Neural crest cell (in vitro differentiated cells): ENCODE measurements around the gene MS4A4E. TPM values are rescaled to one million over a fixed set of nuclear protein-coding genes. Genes with fewer than 3 reads are reported as not detected.

ENCODE experiments used
- DNase-seq: peaks from one replicate; pipeline ENCODE4 v3.0.0; 2021; ENCODE audit warnings: low read depth, mixed read lengths, low spot score
- H3K27ac Mint-ChIP-seq: one replicate; pipeline ENCODE4 v1.8.0; 2021; ENCODE audit warnings: mild to moderate bottlenecking, mixed read lengths; ENCODE audit not compliant: unreplicated experiment
- H3K27me3 Mint-ChIP-seq: 2 replicates; pipeline ENCODE4 v1.8.0; 2021; ENCODE audit warnings: low read depth, mild to moderate bottlenecking, mixed read lengths
- H3K36me3 Mint-ChIP-seq: 2 replicates; pipeline ENCODE4 v1.8.0; 2021; ENCODE audit warnings: low read depth, mild to moderate bottlenecking, mixed read lengths
- H3K4me1 Mint-ChIP-seq: 2 replicates; pipeline ENCODE4 v1.8.0; 2021; ENCODE audit warnings: mixed read lengths
- H3K4me3 Mint-ChIP-seq: one replicate; pipeline ENCODE4 v1.8.0; 2021; ENCODE audit warnings: mild to moderate bottlenecking, mixed read lengths
- H3K9me3 Mint-ChIP-seq: 2 replicates; pipeline ENCODE4 v1.8.0; 2021; ENCODE audit warnings: mixed read lengths
- CTCF ChIP-seq: fragments of 200-600 bp; sonication (generic); conservative IDR thresholded peaks from 2 replicates; pipeline ENCODE4 v1.5.0; 2021; ENCODE audit warnings: antibody characterized with exemption, mild to moderate bottlenecking
- total RNA-seq: library from RNA; stranded (reverse); gene quantifications from 2 replicates; pipeline ENCODE4 v1.2.1, GENCODE V29; 2021

The MS4A4E gene
- total RNA-seq, 1 donor from 2014 or later: 0.28 TPM

DNA sequence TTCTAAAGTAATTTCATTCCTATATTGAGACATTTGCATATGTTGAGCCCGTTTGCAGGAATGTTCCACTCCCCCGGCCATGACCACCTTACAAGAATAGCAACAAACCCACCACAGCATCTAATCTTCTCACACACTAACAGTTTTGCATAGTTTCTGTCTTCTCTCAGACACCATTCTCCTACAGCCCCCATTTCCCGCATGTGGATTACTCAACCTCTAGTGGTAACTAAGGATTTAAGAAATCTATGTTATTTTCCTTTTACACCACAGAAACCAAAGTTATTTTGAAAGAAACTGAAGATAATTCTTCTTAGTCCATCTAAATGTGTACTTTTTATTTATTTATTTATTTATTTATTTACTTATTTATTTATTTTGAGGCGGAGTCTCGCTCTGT lies 2.3 kb downstream of the MS4A4E start:
- DNase-seq: no peak
- Mint-ChIP-seq H3K9me3 (no peaks in the 10 kb centered on the region), H3K36me3 (no peaks in the 10 kb centered on the region), H3K27ac (no peak overlapping the region), H3K4me3 (no peak overlapping the region), H3K4me1 (no peaks in the 10 kb centered on the region), H3K27me3 (peaks cover 9% of the 10 kb centered on the region)
- no peak for TF ChIP-seq CTCF

GRCh38 chr11:60235321-60235720 lies 7.6 kb downstream of the MS4A4E start:
- Mint-ChIP-seq H3K9me3 (no peaks in the 10 kb centered on the region), H3K4me3 (no peak overlapping the region)

DNA sequence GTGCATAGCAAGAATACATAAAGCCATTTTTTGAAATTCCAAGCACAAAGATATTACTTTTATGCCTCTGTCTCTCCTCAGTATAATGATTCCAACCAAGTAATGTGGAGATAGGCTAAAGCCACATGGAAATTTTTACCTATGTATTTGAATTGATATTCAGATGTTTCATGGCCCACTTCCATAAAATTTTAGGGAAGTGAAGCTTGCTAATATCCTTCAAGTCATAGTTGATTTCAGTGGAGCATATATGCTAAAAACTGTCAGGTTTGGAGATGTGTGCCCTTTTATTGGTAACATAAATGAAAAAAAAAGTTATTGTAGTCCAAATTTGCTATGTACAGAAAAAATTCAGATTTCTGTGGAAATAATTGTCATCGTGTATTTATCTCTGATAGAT lies 12.3 kb downstream of the MS4A4E start:
- DNase-seq: no peak
- H3K27ac Mint-ChIP-seq: no peak overlapping the region
- no peaks in the 10 kb centered on the region for H3K9me3 Mint-ChIP-seq
- no peaks in the 10 kb centered on the region for H3K36me3 Mint-ChIP-seq
- no peaks in the 10 kb centered on the region for H3K4me1 Mint-ChIP-seq
- H3K4me3 Mint-ChIP-seq: no peak overlapping the region
- peaks cover 2% of the 10 kb centered on the region for H3K27me3 Mint-ChIP-seq
- TF ChIP-seq CTCF: no peak

More at GRCh38 chr11:60235321-60235720, 7.6 kb downstream of the MS4A4E start:
- Mint-ChIP-seq H3K4me1 (no peaks in the 10 kb centered on the region), H3K27me3 (peaks cover 2% of the 10 kb centered on the region), H3K36me3 (no peaks in the 10 kb centered on the region), H3K27ac (no peak overlapping the region)
- TF ChIP-seq CTCF: no peak
- DNase-seq: no peak

- no peak for TF ChIP-seq CTCF
These were observed 20.8 kb downstream of the MS4A4E start for GRCh38 chr11:60222141-60222540.

DNA sequence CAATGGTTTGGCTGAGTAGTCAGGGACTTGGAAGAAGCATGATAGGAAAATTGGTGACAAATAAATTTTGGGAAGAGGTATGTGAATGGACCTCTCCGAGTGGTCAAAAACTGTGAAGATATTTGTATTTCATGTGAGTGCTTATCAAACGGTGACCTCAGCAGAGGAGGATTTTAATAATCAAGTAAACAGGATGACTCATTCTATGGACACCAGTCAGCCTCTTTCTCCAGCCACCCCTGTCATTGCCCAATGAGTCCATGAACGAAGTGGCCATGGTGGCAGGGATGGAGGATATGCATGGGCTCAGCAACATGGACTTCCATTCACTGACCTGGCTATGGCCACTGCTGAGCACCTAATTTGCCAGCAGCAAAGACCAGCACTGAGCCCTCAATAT lies 21.2 kb downstream of the MS4A4E start:
- Mint-ChIP-seq H3K36me3 (no peaks in the 10 kb centered on the region), H3K9me3 (peaks cover 5% of the 10 kb centered on the region), H3K4me3 (no peak overlapping the region), H3K4me1 (no peaks in the 10 kb centered on the region), H3K27me3 (peaks cover 4% of the 10 kb centered on the region), H3K27ac (no peak overlapping the region)
- TF ChIP-seq CTCF: no peak
- no peak for DNase-seq

More at GRCh38 chr11:60222141-60222540, 20.8 kb downstream of the MS4A4E start:
- no peak for DNase-seq
- Mint-ChIP-seq H3K9me3 (peaks cover 5% of the 10 kb centered on the region), H3K36me3 (no peaks in the 10 kb centered on the region), H3K27me3 (no peaks in the 10 kb centered on the region), H3K4me3 (no peak overlapping the region), H3K27ac (no peak overlapping the region), H3K4me1 (no peaks in the 10 kb centered on the region)

DNA sequence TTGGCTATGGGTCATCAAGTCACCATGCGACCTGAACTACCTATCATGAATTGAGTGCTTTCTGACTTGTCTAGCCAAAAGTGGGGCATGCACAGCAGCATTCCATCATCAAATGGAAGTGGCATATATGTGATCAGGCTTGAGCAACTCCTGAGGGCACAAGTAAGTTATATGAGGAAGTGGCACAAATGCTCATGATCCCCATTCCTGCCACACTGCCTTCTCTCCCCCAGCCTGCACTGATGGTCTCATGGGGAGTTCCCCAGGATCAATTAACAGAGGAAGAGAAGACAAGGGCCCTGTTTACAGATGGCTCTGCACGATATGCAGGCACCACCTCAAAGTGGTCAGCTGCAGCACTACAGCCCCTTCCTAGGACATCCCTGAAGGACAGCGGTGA lies 21.8 kb downstream of the MS4A4E start:
- no peak for DNase-seq
- TF ChIP-seq CTCF: no peak
- Mint-ChIP-seq H3K36me3 (no peaks in the 10 kb centered on the region), H3K4me3 (no peak overlapping the region), H3K27ac (no peak overlapping the region), H3K9me3 (peaks cover 5% of the 10 kb centered on the region), H3K4me1 (no peaks in the 10 kb centered on the region), H3K27me3 (peaks cover 7% of the 10 kb centered on the region)
